Karpas-422 (cell line): ENCODE data around the gene CROCC2. TPM values are rescaled to one million over a fixed set of nuclear protein-coding genes. Genes with fewer than 3 reads are reported as not detected.

Experiments used
- DNase-seq: peaks from one replicate; pipeline ENCODE4 v3.0.0-alpha.2; 2015
- H2AFZ ChIP-seq: fragments of 200-600 bp; sonication (generic); 2 replicates; pipeline ENCODE4 v1.6.1; 2014; ENCODE audit warnings: antibody characterized with exemption, low read length, mixed read lengths
- H3K27ac ChIP-seq: fragments of 200-600 bp; sonication (generic); 2 replicates; pipeline ENCODE4 v1.5.1; 2014; ENCODE audit warnings: mild to moderate bottlenecking, low read length, moderate library complexity
- H3K27me3 ChIP-seq: fragments of 200-600 bp; sonication (generic); 2 replicates; pipeline ENCODE4 v1.6.1; 2014; ENCODE audit warnings: low read length, mixed read lengths
- H3K36me3 ChIP-seq: fragments of 200-600 bp; sonication (generic); 2 replicates; pipeline ENCODE4 v1.6.1; 2014; ENCODE audit warnings: low read length, mixed read lengths; ENCODE audit not compliant: insufficient read depth
- H3K4me1 ChIP-seq: fragments of 200-600 bp; sonication (generic); 2 replicates; pipeline ENCODE4 v1.6.1; 2014; ENCODE audit warnings: mild to moderate bottlenecking, low read length, mixed read lengths
- H3K4me2 ChIP-seq: fragments of 200-600 bp; sonication (generic); 2 replicates; pipeline ENCODE4 v1.6.1; 2014; ENCODE audit warnings: low read length, low read depth, mild to moderate bottlenecking; ENCODE audit not compliant: poor library complexity, severe bottlenecking
- H3K4me3 ChIP-seq: fragments of 200-600 bp; sonication (generic); 2 replicates; pipeline ENCODE4 v1.5.1; 2014; ENCODE audit warnings: mild to moderate bottlenecking, antibody characterized with exemption, low read length, mixed read lengths
- H3K79me2 ChIP-seq: fragments of 200-600 bp; sonication (generic); 2 replicates; pipeline ENCODE4 v1.6.1; 2014; ENCODE audit warnings: mild to moderate bottlenecking, low read length, mixed read lengths
- H3K9ac ChIP-seq: fragments of 200-600 bp; sonication (generic); 2 replicates; pipeline ENCODE4 v1.6.0; 2014; ENCODE audit warnings: low read length
- H3K9me2 ChIP-seq: fragments of 200-600 bp; sonication (generic), shearing (Covaris generic); replicated peaks from 2 replicates; pipeline ENCODE4 v1.6.0; 2014; ENCODE audit warnings: mild to moderate bottlenecking, low read length, moderate library complexity; ENCODE audit not compliant: insufficient read depth
- H3K9me3 ChIP-seq: fragments of 300-700, 200-600 bp; sonication (generic); 2 replicates; pipeline ENCODE4 v1.6.1; 2014; ENCODE audit warnings: low read length, mixed read lengths
- H4K20me1 ChIP-seq: fragments of 200-600 bp; sonication (generic); 2 replicates; pipeline ENCODE4 v1.6.1; 2014; ENCODE audit warnings: mild to moderate bottlenecking, antibody characterized with exemption, low read length, low read depth; ENCODE audit not compliant: insufficient read depth
- total RNA-seq: library from RNA; depleted of rRNA; stranded (reverse); fragments of >200 nt; shearing (Covaris generic); gene quantifications from 2 replicates; pipeline ENCODE4 v1.2.3, GENCODE V29; 2014; ENCODE audit warnings: low replicate concordance

The CROCC2 gene
- total RNA-seq, 1 experiment from 2014 or later, result not detected

GRCh38 chr2:241000831-241001321, 94.7 kb downstream of the CROCC2 start:
- Histone ChIP-seq H3K4me1 (no peaks in the 10 kb centered on the region), H3K79me2 (no peaks in the 10 kb centered on the region), H3K27me3 (no peaks in the 10 kb centered on the region), H3K9me2 (no peaks in the 10 kb centered on the region), H4K20me1 (no peaks in the 10 kb centered on the region), H3K36me3 (no peaks in the 10 kb centered on the region), H3K4me2 (no peak overlapping the region), H3K4me3 (no peak overlapping the region), H2AFZ (no peak overlapping the region), H3K9me3 (peaks cover 8% of the 10 kb centered on the region), H3K27ac (no peak overlapping the region), H3K9ac (no peak overlapping the region)
- DNase-seq, result no peak

DNA sequence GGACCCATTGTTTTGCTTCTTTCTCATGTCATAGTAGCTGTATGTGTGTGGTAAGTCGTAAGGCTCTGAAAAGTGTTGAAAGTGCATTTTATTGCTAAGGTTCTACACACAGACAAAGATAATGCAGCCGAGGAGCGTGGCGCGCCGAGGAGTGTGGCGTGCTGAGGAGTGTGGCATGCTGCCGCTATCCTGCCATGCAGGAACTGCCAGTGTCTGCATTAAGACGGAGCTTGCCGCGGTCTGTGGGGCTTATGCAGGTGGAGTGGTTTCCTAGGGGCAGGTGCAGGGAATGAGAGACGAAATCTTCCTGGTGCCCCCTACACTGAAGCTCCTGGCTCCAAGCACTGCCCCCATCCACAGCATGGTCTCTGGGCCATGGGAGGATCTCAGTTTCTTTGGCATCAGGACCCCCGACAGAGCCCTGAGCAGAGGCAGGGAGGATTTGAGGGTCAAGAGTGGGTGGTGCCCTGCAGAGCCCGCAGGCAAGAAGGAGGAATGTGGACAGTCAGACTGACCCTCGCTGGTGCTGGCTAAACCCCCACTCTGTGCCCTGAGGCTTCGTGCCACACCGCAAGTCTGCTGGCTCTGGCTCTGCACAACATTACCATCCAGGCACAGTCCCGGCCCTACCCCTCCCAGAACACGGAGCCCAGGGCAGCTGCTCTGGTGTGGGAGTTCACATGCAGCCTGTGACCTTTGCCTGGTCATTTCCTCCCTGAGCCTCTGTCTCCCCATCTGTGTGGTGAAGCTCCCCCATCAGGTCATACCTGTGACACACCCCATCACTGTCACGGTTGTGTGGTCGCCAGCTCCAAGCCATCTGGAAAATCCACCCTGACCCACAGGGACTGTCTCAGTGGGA, 95.5 kb downstream of the CROCC2 start:
- Histone ChIP-seq H3K27ac (no peak overlapping the region), H3K36me3 (no peaks in the 10 kb centered on the region), H3K9ac (no peak overlapping the region), H4K20me1 (no peaks in the 10 kb centered on the region), H3K9me3 (peaks cover 8% of the 10 kb centered on the region), H3K4me3 (no peak overlapping the region), H3K4me1 (no peaks in the 10 kb centered on the region), H3K79me2 (no peaks in the 10 kb centered on the region), H3K27me3 (no peaks in the 10 kb centered on the region), H3K9me2 (no peaks in the 10 kb centered on the region), H3K4me2 (no peak overlapping the region), H2AFZ (no peak overlapping the region)
- DNase-seq, result no peak

- H3K79me2 ChIP-seq, result no peaks in the 10 kb centered on the region
- no peaks in the 10 kb centered on the region for H4K20me1 ChIP-seq
- no peak overlapping the region for H2AFZ ChIP-seq
- H3K9ac ChIP-seq, result no peak overlapping the region
- H3K36me3 ChIP-seq, result no peaks in the 10 kb centered on the region
- H3K4me3 ChIP-seq, result no peak overlapping the region
- H3K4me1 ChIP-seq, result no peaks in the 10 kb centered on the region
- no peak for DNase-seq
- no peaks in the 10 kb centered on the region for H3K9me2 ChIP-seq
- H3K9me3 ChIP-seq, result peaks cover 8% of the 10 kb centered on the region
- H3K4me2 ChIP-seq, result no peak overlapping the region
- no peaks in the 10 kb centered on the region for H3K27me3 ChIP-seq
- no peak overlapping the region for H3K27ac ChIP-seq
Observed at GRCh38 chr2:241002275-241003046, 96.3 kb downstream of the CROCC2 start.

- Histone ChIP-seq H3K27me3 (no peaks in the 10 kb centered on the region), H4K20me1 (no peaks in the 10 kb centered on the region), H3K79me2 (no peaks in the 10 kb centered on the region), H3K4me2 (no peak overlapping the region), H2AFZ (no peak overlapping the region), H3K9ac (no peak overlapping the region), H3K27ac (no peak overlapping the region), H3K4me3 (no peak overlapping the region), H3K9me3 (peaks cover 8% of the 10 kb centered on the region), H3K36me3 (no peaks in the 10 kb centered on the region), H3K9me2 (no peaks in the 10 kb centered on the region), H3K4me1 (no peaks in the 10 kb centered on the region)
- DNase-seq, result no peak
Observed at GRCh38 chr2:241003047-241003360, 96.9 kb downstream of the CROCC2 start.

GRCh38 chr2:241003369-241003768, 97.2 kb downstream of the CROCC2 start:
- no peak for DNase-seq
- H3K9ac ChIP-seq, result no peak overlapping the region
- H3K27me3 ChIP-seq, result no peaks in the 10 kb centered on the region
- H4K20me1 ChIP-seq, result no peaks in the 10 kb centered on the region
- H3K27ac ChIP-seq, result no peak overlapping the region
- no peaks in the 10 kb centered on the region for H3K36me3 ChIP-seq
- no peaks in the 10 kb centered on the region for H3K4me1 ChIP-seq
- no peaks in the 10 kb centered on the region for H3K9me2 ChIP-seq
- H3K79me2 ChIP-seq, result no peaks in the 10 kb centered on the region
- no peak overlapping the region for H2AFZ ChIP-seq
- peaks cover 8% of the 10 kb centered on the region for H3K9me3 ChIP-seq
- no peak overlapping the region for H3K4me2 ChIP-seq
- no peak overlapping the region for H3K4me3 ChIP-seq

DNA sequence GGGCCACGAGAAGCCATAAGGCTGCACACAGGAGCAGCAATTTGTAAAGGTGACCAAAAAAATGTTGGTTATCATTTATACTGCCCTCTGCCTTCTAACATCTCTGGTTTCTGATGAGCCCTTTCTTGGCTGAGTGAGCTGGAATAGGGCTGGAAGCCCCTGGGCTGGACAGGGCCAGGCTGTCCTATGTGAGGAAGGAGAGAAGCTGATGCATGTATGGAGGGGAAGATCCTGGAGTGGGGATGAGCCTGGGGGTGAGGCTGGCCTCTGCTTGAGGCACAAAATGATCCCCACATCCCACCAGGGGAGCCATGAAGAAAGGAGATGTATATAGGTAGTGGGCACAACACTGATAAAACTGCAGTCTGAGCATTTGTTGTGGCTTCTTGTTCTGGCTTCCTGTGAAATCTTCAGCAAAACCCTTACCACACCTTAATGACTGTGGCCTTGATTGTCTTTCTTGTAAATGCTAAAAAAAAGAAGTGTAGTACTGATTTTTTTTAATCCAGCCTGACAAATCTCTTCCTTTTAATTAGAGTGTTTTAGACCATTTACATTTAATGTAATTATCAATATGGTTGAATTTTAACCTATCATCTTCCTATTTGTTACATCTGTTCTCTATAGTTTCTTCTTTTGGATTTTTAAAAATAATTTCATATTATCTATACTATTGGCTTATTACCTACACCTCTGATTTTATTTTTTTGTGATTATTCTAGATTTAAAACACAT, 97.9 kb downstream of the CROCC2 start:
- H4K20me1 ChIP-seq, result no peaks in the 10 kb centered on the region
- H2AFZ ChIP-seq, result no peak overlapping the region
- no peaks in the 10 kb centered on the region for H3K9me2 ChIP-seq
- H3K4me1 ChIP-seq, result no peaks in the 10 kb centered on the region
- no peak for DNase-seq
- no peaks in the 10 kb centered on the region for H3K36me3 ChIP-seq
- H3K4me3 ChIP-seq, result no peak overlapping the region
- H3K4me2 ChIP-seq, result no peak overlapping the region
- H3K9me3 ChIP-seq, result peaks cover 8% of the 10 kb centered on the region
- no peak overlapping the region for H3K27ac ChIP-seq
- no peak overlapping the region for H3K9ac ChIP-seq
- H3K27me3 ChIP-seq, result no peaks in the 10 kb centered on the region
- H3K79me2 ChIP-seq, result no peaks in the 10 kb centered on the region

- Histone ChIP-seq H4K20me1 (no peaks in the 10 kb centered on the region), H3K4me1 (peaks cover 5% of the 10 kb centered on the region), H3K27ac (no peak overlapping the region), H3K9me3 (peaks cover 8% of the 10 kb centered on the region), H3K27me3 (no peaks in the 10 kb centered on the region), H3K9me2 (no peaks in the 10 kb centered on the region), H3K9ac (no peak overlapping the region), H3K4me3 (no peak overlapping the region), H2AFZ (no peak overlapping the region), H3K79me2 (no peaks in the 10 kb centered on the region), H3K36me3 (no peaks in the 10 kb centered on the region), H3K4me2 (no peak overlapping the region)
- DNase-seq, result no peak
Observed at GRCh38 chr2:241005569-241005968, 99.4 kb downstream of the CROCC2 start.

DNA sequence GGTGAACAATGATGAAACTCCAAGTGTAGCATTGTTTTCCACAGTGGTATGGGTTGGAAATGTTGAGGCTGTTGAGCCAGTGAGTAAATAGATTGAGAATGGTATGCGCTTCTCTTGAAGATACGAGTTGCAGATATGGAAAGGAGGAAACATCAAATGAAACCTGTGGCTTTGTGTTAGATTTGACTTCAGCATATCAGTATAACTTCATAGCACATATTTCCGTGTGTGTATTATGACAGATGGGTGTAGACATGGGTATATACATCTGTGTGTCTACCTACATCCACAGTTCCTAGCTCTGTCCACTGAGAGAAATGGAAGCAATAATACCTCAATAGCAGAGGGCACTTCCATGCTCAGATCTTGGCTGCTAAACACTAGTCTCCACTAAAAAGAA, 100.3 kb downstream of the CROCC2 start:
- Histone ChIP-seq H3K79me2 (no peaks in the 10 kb centered on the region), H4K20me1 (no peaks in the 10 kb centered on the region), H3K4me3 (no peak overlapping the region), H2AFZ (no peak overlapping the region), H3K4me2 (no peak overlapping the region), H3K9ac (no peak overlapping the region), H3K27me3 (no peaks in the 10 kb centered on the region), H3K9me3 (peaks cover 8% of the 10 kb centered on the region), H3K4me1 (peaks cover 8% of the 10 kb centered on the region), H3K9me2 (no peaks in the 10 kb centered on the region), H3K27ac (no peak overlapping the region), H3K36me3 (no peaks in the 10 kb centered on the region)
- DNase-seq, result no peak
